Measurements from ENCODE around the gene CADM1.
A peak's percentile ranks its signal among the peaks of the same experiment; 100 is the strongest.

CADM1 gene

GRCh38 chr11:115504276-115505158 is at the start of gene CADM1:
Gene CADM1 (minus strand): TSS chr11:115504415.
- peak; percentile 87 for DNase-seq (ENCODE audit: low spot score)

DNA sequence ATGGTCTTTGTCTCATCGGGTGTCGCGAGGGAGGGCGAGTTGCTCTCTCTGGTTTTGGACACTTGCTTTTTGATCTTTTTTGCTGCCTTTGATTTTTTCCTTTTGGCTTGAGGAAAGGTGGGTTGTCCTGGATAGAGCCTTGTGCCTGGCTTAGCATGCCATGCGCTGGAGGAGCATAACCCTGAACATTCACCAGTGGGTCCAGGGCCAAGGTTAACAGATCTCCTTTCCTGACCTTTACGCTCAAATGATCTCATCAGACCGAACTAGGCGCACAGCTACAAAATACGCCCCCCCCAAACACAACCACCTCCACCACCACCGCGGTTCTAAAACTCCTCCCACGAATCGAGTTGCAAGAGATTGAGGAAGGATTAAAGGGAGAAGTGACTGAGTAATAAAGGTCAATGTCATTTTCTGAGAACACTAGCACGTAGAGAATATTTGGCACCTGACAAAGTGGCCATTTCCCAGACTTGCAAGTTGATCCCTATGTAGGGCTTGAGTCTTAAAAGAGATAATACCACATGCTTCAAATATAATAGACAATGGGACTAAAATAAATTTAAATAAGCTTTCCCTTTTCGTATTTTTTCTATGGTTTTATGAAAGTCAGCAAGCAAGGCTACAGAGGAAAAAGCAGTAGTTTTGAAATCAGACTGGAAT is 48.7 kb upstream of the CADM1 start:
- no peak for DNase-seq (ENCODE audit: low spot score)

DNA sequence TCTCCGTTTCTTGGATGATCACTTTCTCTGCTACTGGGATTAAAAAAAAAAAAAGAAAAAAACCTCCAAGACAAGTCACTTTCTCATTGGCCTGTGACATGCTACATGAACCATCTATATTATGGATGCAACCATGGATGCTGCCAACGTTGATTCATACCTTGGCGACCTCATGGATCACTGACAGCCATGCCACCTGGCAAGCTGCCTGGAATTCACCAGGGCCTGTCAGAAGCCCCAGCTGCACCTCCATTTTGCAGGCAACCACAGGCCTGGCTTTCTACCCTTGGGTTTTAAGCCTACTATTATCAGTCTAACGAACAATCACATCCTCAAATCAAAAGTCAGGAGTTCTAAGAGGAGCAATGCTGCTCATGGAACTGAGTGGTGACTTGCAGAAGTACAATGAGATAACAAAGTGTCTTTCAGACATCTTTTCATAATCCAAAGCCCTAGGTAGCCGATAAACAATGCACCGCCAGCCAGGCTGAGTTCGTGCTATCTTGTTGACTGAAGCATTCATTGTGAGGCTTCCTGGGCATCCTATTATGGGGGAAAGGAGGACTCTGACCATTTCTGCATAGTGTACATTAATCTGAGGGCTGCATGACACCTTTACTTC is 48.0 kb upstream of the CADM1 start:
- no peak for DNase-seq (ENCODE audit: low spot score)

- no peak for DNase-seq (ENCODE audit: low spot score)
Observed at GRCh38 chr11:115550291-115551059, 46.3 kb upstream of the CADM1 start.

GRCh38 chr11:115548878-115549528 is 44.8 kb upstream of the CADM1 start:
- DNase-seq (ENCODE audit: low spot score), result no peak

- no peak for DNase-seq (ENCODE audit: low spot score)
Observed at GRCh38 chr11:115545581-115546210, 41.5 kb upstream of the CADM1 start.

- DNase-seq (ENCODE audit: low spot score), result no peak
Observed at GRCh38 chr11:115544422-115544948, 40.3 kb upstream of the CADM1 start.

GRCh38 chr11:115541518-115541917 is 37.3 kb upstream of the CADM1 start:
- DNase-seq (ENCODE audit: low spot score), result no peak

- DNase-seq (ENCODE audit: low spot score), result no peak
Observed at GRCh38 chr11:115539844-115540243, 35.6 kb upstream of the CADM1 start.

DNA sequence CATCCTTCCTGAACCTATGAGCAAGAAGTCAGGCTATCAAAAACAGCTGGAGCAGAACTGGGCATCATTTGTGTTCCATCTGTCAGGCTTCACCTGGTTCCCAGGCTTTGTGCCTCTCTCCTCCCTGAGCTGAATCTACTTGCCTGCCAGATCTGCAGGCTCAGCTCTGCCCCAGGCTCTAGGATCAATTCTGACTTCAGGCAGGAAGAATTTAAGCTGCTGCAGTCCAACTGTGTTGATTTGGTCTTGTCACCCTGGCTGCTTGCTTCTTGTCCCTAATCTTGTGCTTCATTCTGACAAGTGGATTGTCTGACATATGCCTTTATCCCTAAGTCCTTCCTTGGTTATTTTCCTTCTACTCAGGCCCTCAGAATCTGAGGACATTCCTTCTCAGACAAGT is 31.6 kb upstream of the CADM1 start:
- DNase-seq (ENCODE audit: low spot score), result no peak

GRCh38 chr11:115530752-115531151 is 26.5 kb upstream of the CADM1 start:
- DNase-seq (ENCODE audit: low spot score), result peak; percentile 15

- no peak for DNase-seq (ENCODE audit: low spot score)
Observed at GRCh38 chr11:115528225-115528624, 24.0 kb upstream of the CADM1 start.

- no peak for DNase-seq (ENCODE audit: low spot score)
Observed at GRCh38 chr11:115527534-115528125, 23.4 kb upstream of the CADM1 start.

GRCh38 chr11:115525531-115526006 is 21.4 kb upstream of the CADM1 start:
- no peak for DNase-seq (ENCODE audit: low spot score)

DNA sequence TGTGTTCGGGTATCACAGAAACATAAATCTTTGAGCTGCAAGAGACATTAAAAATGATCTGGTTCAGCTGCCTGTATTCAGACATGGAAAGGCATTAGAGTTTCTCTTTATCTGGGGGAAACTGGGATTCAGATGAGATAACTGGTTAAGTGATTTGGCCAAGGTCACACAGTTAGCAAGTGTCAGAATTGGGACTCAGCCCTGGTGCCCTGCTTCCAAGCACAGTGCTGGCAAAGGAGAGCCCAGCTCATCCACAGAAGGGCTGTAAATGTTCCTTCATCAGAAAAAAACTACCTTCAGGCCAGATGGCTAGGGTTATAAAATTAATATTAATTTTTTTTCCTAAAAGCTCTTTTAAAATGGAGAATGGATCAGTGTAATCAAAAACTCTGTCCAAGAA is 20.4 kb upstream of the CADM1 start:
- DNase-seq (ENCODE audit: low spot score), result no peak

DNA sequence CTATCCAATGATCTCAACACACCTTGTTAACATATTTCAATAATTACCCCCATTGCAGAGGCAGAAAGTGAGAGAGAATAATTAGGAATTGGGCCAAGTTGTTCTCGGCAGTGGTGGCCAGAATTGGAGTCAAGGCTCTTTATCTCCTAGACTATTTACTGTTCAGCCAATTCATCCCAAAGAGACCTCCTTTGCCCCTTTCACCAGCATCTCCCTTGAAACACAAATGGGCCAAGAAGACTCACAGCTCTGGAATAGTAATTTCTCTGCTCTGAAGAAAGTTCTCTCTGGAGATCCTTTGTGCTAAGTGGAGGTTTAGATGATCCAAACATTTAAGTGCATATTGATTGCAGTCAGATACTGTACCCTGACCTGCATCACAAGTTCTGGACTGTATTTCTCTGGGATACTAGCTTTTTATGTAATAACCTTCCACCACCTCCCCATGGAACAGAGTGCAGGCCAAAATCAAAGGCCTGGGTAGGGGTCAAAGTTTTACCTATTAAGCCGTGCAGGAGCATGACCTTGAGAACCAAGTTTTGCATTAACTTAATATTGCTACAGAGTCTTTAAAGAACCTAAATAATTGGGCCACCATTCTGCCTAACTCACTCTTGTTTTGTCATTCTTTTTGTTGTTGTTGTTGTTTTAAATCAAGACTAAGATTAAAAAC is 19.6 kb upstream of the CADM1 start:
- no peak for DNase-seq (ENCODE audit: low spot score)

DNA sequence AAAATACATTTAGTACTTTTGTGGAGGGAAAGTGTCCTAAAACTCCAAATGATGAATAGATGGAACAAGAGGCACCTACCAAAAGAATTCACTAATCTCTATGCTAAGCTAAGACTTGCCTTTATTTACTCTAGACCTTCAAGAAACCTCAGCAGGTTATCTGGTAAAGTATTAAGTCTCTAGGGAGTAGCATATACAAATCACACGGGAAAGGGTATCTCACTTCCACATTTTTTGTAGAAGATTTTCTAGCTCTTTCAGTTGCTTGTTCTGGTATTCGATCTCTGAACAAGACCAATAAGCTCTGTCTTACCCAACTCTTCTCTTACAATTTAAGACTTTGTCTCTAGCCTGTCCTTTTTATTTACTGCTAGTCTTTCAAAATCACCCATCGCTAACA is 18.1 kb upstream of the CADM1 start:
- DNase-seq (ENCODE audit: low spot score), result peak; percentile 32

DNA sequence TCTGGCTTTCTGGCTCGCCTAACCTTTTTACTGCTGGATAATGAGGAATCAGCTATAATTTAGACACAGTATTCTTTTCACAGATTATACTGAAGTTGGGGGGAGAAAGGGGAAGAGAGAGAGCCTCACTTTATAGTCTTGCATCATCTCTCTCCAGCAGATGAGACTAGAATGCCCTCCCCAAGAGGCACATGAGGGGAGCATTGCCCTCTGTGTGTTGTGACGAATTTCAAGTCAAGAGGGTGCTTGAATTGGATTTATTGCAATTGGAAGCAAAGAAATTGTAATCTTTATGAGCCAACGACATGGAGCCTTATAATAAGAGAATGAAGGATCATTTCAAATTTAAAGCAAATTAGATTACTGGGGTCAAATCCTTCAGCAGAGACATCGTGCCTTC is 17.6 kb upstream of the CADM1 start:
- DNase-seq (ENCODE audit: low spot score), result no peak

DNA sequence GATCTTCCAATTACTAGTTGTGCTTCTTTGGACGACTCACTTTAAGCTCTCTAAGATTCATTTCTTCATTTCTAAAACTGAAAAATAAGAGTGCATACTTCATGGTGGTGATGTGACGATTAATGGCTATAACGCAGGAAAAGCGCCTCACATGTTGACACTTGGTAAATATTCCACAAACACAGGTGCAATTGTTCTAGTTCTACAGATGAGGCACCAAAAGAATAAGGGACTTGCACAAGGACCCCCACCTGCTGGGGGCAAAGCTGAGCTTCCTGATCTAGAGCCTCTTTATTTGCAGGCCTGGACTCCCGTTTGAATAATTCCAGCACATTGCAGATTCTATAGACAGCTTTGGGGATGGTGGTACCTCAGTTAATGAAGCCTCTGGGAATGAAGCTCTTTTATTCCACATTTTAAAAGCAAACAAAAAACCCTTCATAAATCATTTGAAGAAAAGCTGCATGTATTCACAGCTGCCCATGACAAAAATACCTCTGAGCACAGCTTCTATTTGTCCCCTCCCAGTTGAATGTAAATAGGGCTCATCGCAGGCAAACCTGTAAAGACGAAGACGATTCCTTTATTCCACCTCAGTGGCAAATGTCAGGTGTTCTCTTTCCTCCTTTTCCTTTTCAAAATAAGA is 14.9 kb upstream of the CADM1 start:
- no peak for DNase-seq (ENCODE audit: low spot score)
